Neuronal stem cell (in vitro differentiated cells): ENCODE data around the gene PDK3. TPM values are rescaled to one million over a fixed set of nuclear protein-coding genes. Genes with fewer than 3 reads are reported as not detected.

Source experiments
- DNase-seq: peaks from one replicate; pipeline ENCODE4 v3.0.0-alpha.2; 2013; ENCODE audit warnings: low spot score
- H2AFZ ChIP-seq: one replicate; pipeline ENCODE4 v1.6.1; 2013; ENCODE audit warnings: mild to moderate bottlenecking, low read length, inconsistent platforms
- H2AK5ac ChIP-seq: 2 replicates; pipeline ENCODE4 v1.6.1; 2013; ENCODE audit warnings: low read depth, mild to moderate bottlenecking, inconsistent platforms, low read length, moderate library complexity, mixed read lengths
- H2BK120ac ChIP-seq: 2 replicates; pipeline ENCODE4 v1.6.1; 2013; ENCODE audit warnings: low read depth, mild to moderate bottlenecking, inconsistent platforms, low read length, moderate library complexity, mixed read lengths
- H2BK12ac ChIP-seq: one replicate; pipeline ENCODE4 v1.6.1; 2013; ENCODE audit warnings: low read length, inconsistent platforms
- H2BK15ac ChIP-seq: 2 replicates; pipeline ENCODE4 v1.6.1; 2013; ENCODE audit warnings: mild to moderate bottlenecking, low read length, inconsistent platforms, mixed read lengths
- H2BK5ac ChIP-seq: one replicate; pipeline ENCODE4 v1.6.1; 2013; ENCODE audit warnings: inconsistent platforms, mild to moderate bottlenecking, low read length, moderate library complexity
- H3K14ac ChIP-seq: one replicate; pipeline ENCODE4 v1.6.1; 2013; ENCODE audit warnings: low read length, inconsistent platforms
- H3K18ac ChIP-seq: 2 replicates; pipeline ENCODE4 v1.6.1; 2013; ENCODE audit warnings: low read length, inconsistent platforms
- H3K23ac ChIP-seq: 2 replicates; pipeline ENCODE4 v1.6.1; 2013; ENCODE audit warnings: low read depth, mild to moderate bottlenecking, mixed read lengths, low read length, inconsistent platforms; ENCODE audit not compliant: poor library complexity
- H3K27ac ChIP-seq: replicated peaks from 3 replicates; pipeline ENCODE4 v1.5.1; 2013; ENCODE audit warnings: low read length, inconsistent platforms
- H3K27me3 ChIP-seq, 3 experiments: 2 replicates each; pipeline ENCODE4 v1.6.1; 2013; ENCODE audit warnings: low read length in 3 of 3, mild to moderate bottlenecking in 2 of 3, inconsistent platforms in 1 of 3, low read depth in 1 of 3, mixed read lengths in 1 of 3, moderate library complexity in 1 of 3; ENCODE audit not compliant: control insufficient read depth in 3 of 3, insufficient read depth in 3 of 3
- H3K36me3 ChIP-seq, 2 donors: replicated peaks in 1 of 2; 2 replicates each; pipeline ENCODE4 v1.6.1; 2013; ENCODE audit warnings: low read length in 2 of 2; ENCODE audit not compliant: control insufficient read depth in 2 of 2, insufficient read depth in 2 of 2
- H3K4ac ChIP-seq: 2 replicates; pipeline ENCODE4 v1.6.1; 2013; ENCODE audit warnings: inconsistent platforms, mild to moderate bottlenecking, low read length, moderate library complexity
- H3K4me1 ChIP-seq, 2 donors: 1 replicate in 1 of 2; 2 replicates in 1 of 2; pipeline ENCODE4 v1.6.1; 2013; ENCODE audit warnings: low read length in 2 of 2, low read depth in 1 of 2; ENCODE audit not compliant: control insufficient read depth in 2 of 2, insufficient read depth in 1 of 2
- H3K4me2 ChIP-seq: one replicate; pipeline ENCODE4 v1.6.1; 2013; ENCODE audit warnings: mild to moderate bottlenecking, low read length, inconsistent platforms; ENCODE audit not compliant: insufficient read depth, poor library complexity, severe bottlenecking
- H3K4me3 ChIP-seq, 2 donors: 2 replicates each; pipeline ENCODE4 v1.5.1; 2013; ENCODE audit warnings: low read length in 2 of 2, mild to moderate bottlenecking in 2 of 2, inconsistent platforms in 1 of 2, moderate library complexity in 1 of 2
- H3K79me1 ChIP-seq: one replicate; pipeline ENCODE4 v1.6.1; 2013; ENCODE audit warnings: low read depth, mild to moderate bottlenecking, inconsistent platforms, low read length, moderate library complexity
- H3K9ac ChIP-seq: one replicate; pipeline ENCODE4 v1.6.1; 2013; ENCODE audit warnings: mild to moderate bottlenecking, low read depth, low read length, inconsistent platforms; ENCODE audit not compliant: poor library complexity
- H3K9me3 ChIP-seq, 2 donors: replicated peaks in 1 of 2; 2 replicates each; pipeline versions ENCODE3 to v1.6.1; 2013; ENCODE audit warnings: low read length in 2 of 2, mild to moderate bottlenecking in 2 of 2, inconsistent platforms in 1 of 2, low read depth in 1 of 2, mixed read lengths in 1 of 2, moderate library complexity in 1 of 2; ENCODE audit not compliant: control insufficient read depth in 2 of 2, insufficient read depth in 1 of 2
- H4K8ac ChIP-seq: one replicate; pipeline ENCODE4 v1.6.1; 2013; ENCODE audit warnings: low read depth, mild to moderate bottlenecking, inconsistent platforms, low read length, moderate library complexity
- H4K91ac ChIP-seq: one replicate; pipeline ENCODE4 v1.6.1; 2013; ENCODE audit warnings: low read length, low read depth, mild to moderate bottlenecking, inconsistent platforms; ENCODE audit not compliant: poor library complexity
- WGBS, 2 donors: extraction: QIAGEN DNeasy Blood & Tissue Kit; methylation state at CpG; one replicate each; pipeline ENCODE4 v1.1.7; 2013; ENCODE audit warnings: missing lambda C conversion rate in 2 of 2, mixed read lengths in 1 of 2; ENCODE audit not compliant: insufficient read length in 2 of 2, insufficient replicate concordance in 1 of 2; ENCODE audit errors: extremely low coverage in 2 of 2; 5-methylcytosine and 5-hydroxymethylcytosine counted together
- polyA plus RNA-seq, 2 experiments: library from polyadenylated mRNA; stranded (reverse); fragments of 200-250 nt; gene quantifications; one replicate each; pipeline ENCODE4 v1.2.3, GENCODE V29; 2013

The PDK3 gene
- 7.9 TPM for polyA plus RNA-seq (2013, experiment 1 of 2)
- 8.0 TPM for polyA plus RNA-seq (2013, experiment 2 of 2)

GRCh38 chrX:24464836-24465531, at the start of gene PDK3:
Gene PDK3, plus strand, starts transcription at chrX:24465286. Its CDS starts 170 bp downstream, at chrX:24465456.
- Histone ChIP-seq H3K27ac (no peak within 1 kb of the TSS), H2BK12ac (no peak within 1 kb of the TSS), H2BK120ac (no peak within 1 kb of the TSS), H2AK5ac (no peak within 1 kb of the TSS), H3K18ac (peak within 1 kb of the TSS; percentile 85), H3K23ac (peak within 1 kb of the TSS; percentile 65), H3K4me3 (peak within 1 kb of the TSS; percentile 72 to 94), H3K4me1 (no peaks in the 10 kb centered on the region), H4K91ac (no peak within 1 kb of the TSS), H2BK15ac (no peak within 1 kb of the TSS), H2AFZ (peak within 1 kb of the TSS; percentile 96), H3K9ac (peak within 1 kb of the TSS; percentile 86), H3K14ac (peak within 1 kb of the TSS; percentile 89), H3K9me3 (no peaks in the 10 kb centered on the region), H3K36me3 (no peaks in the 10 kb centered on the region), H2BK5ac (no peak within 1 kb of the TSS), H3K27me3 (no peaks in the 10 kb centered on the region), H3K4ac (no peak within 1 kb of the TSS), H4K8ac (no peak within 1 kb of the TSS), H3K4me2 (peak within 1 kb of the TSS; percentile 62), H3K79me1 (no peaks in the 10 kb centered on the region)
- peak; percentile 83 for DNase-seq
- no CpG with 5 or more reads among the region's 83 CpGs for WGBS, 2 donors

- Histone ChIP-seq H3K4me3 (no peak overlapping the region), H3K27ac (no peak overlapping the region), H3K9ac (no peak overlapping the region), H3K23ac (no peak overlapping the region), H2BK5ac (no peak overlapping the region), H2BK12ac (no peak overlapping the region), H3K4me2 (no peak overlapping the region), H2BK120ac (no peak overlapping the region), H3K18ac (no peak overlapping the region), H3K14ac (no peak overlapping the region), H3K4me1 (no peaks in the 10 kb centered on the region), H4K91ac (no peak overlapping the region), H4K8ac (no peak overlapping the region), H3K4ac (no peak overlapping the region), H2BK15ac (no peak overlapping the region), H3K9me3 (no peaks in the 10 kb centered on the region), H3K27me3 (peaks cover 0 to 12% (median 0%) of the 10 kb centered on the region in 3 experiments), H2AFZ (no peak overlapping the region), H3K79me1 (no peaks in the 10 kb centered on the region), H2AK5ac (no peak overlapping the region), H3K36me3 (no peaks in the 10 kb centered on the region)
- WGBS, 2 donors = no CpG with 5 or more reads among the region's 5 CpGs
- no peak for DNase-seq
These were observed 49.2 kb upstream of the PDK3 start for GRCh38 chrX:24415921-24416320.

- H2BK12ac ChIP-seq = no peak overlapping the region
- H3K4me2 ChIP-seq = no peak overlapping the region
- H3K9me3 ChIP-seq = no peaks in the 10 kb centered on the region
- H2AK5ac ChIP-seq = no peak overlapping the region
- H3K18ac ChIP-seq = no peak overlapping the region
- H3K23ac ChIP-seq = no peak overlapping the region
- H2BK5ac ChIP-seq = no peak overlapping the region
- H2BK120ac ChIP-seq = no peak overlapping the region
- H4K91ac ChIP-seq = no peak overlapping the region
- WGBS, 2 donors = no CpG with 5 or more reads among the region's 2 CpGs
- H3K4me1 ChIP-seq = no peaks in the 10 kb centered on the region
- no peaks in the 10 kb centered on the region for H3K79me1 ChIP-seq
- H3K9ac ChIP-seq = no peak overlapping the region
- no peak overlapping the region for H3K4me3 ChIP-seq
- H3K36me3 ChIP-seq = no peaks in the 10 kb centered on the region
- no peak overlapping the region for H3K27ac ChIP-seq
- peaks cover 0 to 3% (median 0%) of the 10 kb centered on the region in 3 experiments for H3K27me3 ChIP-seq
- no peak for DNase-seq
- H4K8ac ChIP-seq = no peak overlapping the region
- no peak overlapping the region for H3K14ac ChIP-seq
- H3K4ac ChIP-seq = no peak overlapping the region
- H2BK15ac ChIP-seq = no peak overlapping the region
- H2AFZ ChIP-seq = no peak overlapping the region
These were observed 41.1 kb upstream of the PDK3 start for GRCh38 chrX:24423960-24424359.

- Histone ChIP-seq H2BK5ac (no peak overlapping the region), H3K23ac (no peak overlapping the region), H3K36me3 (no peaks in the 10 kb centered on the region), H2AK5ac (no peak overlapping the region), H2BK12ac (no peak overlapping the region), H4K91ac (no peak overlapping the region), H2AFZ (no peak overlapping the region), H3K4me1 (no peaks in the 10 kb centered on the region), H3K4me3 (no peak overlapping the region), H3K9ac (no peak overlapping the region), H3K14ac (no peak overlapping the region), H4K8ac (no peak overlapping the region), H3K27me3 (peaks cover 0 to 3% (median 0%) of the 10 kb centered on the region in 3 experiments), H3K79me1 (no peaks in the 10 kb centered on the region), H3K27ac (no peak overlapping the region), H2BK120ac (no peak overlapping the region), H3K9me3 (no peaks in the 10 kb centered on the region), H3K18ac (no peak overlapping the region), H3K4me2 (no peak overlapping the region), H3K4ac (no peak overlapping the region), H2BK15ac (no peak overlapping the region)
- no CpG with 5 or more reads among the region's 8 CpGs for WGBS, 2 donors
- no peak for DNase-seq
These were observed 40.1 kb upstream of the PDK3 start for GRCh38 chrX:24424948-24425347.
